Measurements from ENCODE around the gene LY9. TPM values are rescaled to one million over a fixed set of nuclear protein-coding genes. Genes with fewer than 3 reads are reported as not detected.

LY9 gene
- total RNA-seq, 1 experiment from 2014 or later, result not detected

DNA sequence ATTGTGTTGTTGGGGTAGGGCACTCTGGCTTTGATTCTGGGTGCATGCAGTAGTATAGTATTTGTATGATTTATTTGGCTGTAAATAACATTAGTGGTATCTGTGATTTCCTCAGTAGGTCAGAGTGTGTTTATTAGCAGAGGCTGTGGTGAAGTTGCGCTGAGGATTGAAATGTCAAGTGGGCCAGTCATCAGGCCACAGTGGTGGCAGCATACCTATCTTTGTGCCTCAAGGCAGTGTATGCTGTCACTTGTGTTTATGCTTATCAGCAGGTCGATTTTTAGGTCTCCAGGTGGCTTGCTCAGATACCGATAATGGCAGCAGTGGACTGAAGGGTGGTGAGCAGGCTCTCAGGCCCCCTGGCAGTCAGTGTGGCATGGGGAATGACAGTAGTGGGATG, 11.3 kb downstream of the LY9 start:
- no peak overlapping the region for H3K27ac ChIP-seq (ENCODE audit: low read depth, low read length, poor library complexity, severe bottlenecking)
- intact Hi-C loops (cut with micrococcal nuclease; ENCODE audit: unreplicated experiment), result no loop called here
- H3K4me1 ChIP-seq (ENCODE audit: insufficient read depth, low read length, poor library complexity, severe bottlenecking), result no peaks in the 10 kb centered on the region
- peaks cover 3% of the 10 kb centered on the region for H3K27me3 ChIP-seq (replicated peaks; ENCODE audit: insufficient read depth, low read depth, low read length, poor library complexity)
- no peak for DNase-seq (ENCODE audit: low spot score)
- ChIA-PET POLR2A (ENCODE audit: low non-redundant PET) (no interaction called here), CTCF (no interaction called here)
- H3K4me3 ChIP-seq (ENCODE audit: low read depth, low read length, poor library complexity, severe bottlenecking), result no peak overlapping the region
- peaks cover 12% of the 10 kb centered on the region for H3K9me3 ChIP-seq (ENCODE audit: low read depth, low read length, poor library complexity, severe bottlenecking)
- no TSS peak for BruUV-seq (replicated peaks)
- TF ChIP-seq, protein P1, sequence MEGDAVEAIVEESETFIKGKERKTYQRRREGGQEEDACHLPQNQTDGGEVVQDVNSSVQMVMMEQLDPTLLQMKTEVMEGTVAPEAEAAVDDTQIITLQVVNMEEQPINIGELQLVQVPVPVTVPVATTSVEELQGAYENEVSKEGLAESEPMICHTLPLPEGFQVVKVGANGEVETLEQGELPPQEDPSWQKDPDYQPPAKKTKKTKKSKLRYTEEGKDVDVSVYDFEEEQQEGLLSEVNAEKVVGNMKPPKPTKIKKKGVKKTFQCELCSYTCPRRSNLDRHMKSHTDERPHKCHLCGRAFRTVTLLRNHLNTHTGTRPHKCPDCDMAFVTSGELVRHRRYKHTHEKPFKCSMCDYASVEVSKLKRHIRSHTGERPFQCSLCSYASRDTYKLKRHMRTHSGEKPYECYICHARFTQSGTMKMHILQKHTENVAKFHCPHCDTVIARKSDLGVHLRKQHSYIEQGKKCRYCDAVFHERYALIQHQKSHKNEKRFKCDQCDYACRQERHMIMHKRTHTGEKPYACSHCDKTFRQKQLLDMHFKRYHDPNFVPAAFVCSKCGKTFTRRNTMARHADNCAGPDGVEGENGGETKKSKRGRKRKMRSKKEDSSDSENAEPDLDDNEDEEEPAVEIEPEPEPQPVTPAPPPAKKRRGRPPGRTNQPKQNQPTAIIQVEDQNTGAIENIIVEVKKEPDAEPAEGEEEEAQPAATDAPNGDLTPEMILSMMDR (conservative IDR thresholded peaks at IDR 0.05; ENCODE audit: low read depth, low read length), result no peak
- no peak for TF ChIP-seq EZH2 (IDR thresholded peaks at IDR 0.05; ENCODE audit: borderline replicate concordance, low read depth, low read length, poor library complexity, severe bottlenecking)
- no peaks in the 10 kb centered on the region for H3K36me3 ChIP-seq (ENCODE audit: insufficient read depth, low read length, poor library complexity, severe bottlenecking)

DNA sequence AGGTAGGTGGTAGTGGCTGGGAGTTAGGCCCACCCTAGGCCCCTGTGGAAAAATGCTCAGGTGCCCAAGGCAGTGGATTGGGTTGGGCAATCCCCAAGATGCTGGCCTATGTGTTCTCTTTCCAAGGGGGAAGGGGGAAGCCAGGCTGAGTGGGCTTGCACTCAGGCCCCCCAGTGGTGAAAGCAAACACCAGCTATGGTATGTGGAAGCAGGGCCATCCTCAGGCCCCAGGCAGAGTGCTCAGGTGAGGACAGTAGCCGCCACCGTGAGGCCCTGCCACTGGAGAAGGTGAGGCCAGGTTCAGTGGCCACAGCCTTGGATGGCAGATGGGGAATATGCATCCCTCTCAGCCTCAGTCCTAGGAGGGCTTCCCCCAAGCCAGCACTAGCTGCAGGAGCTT, 11.8 kb downstream of the LY9 start:
- H3K9me3 ChIP-seq (ENCODE audit: low read depth, low read length, poor library complexity, severe bottlenecking), result peaks cover 12% of the 10 kb centered on the region
- no TSS peak for BruUV-seq (replicated peaks)
- ChIA-PET POLR2A (ENCODE audit: low non-redundant PET) (no interaction called here), CTCF (no interaction called here)
- H3K4me3 ChIP-seq (ENCODE audit: low read depth, low read length, poor library complexity, severe bottlenecking), result no peak overlapping the region
- no peaks in the 10 kb centered on the region for H3K36me3 ChIP-seq (ENCODE audit: insufficient read depth, low read length, poor library complexity, severe bottlenecking)
- no peaks in the 10 kb centered on the region for H3K4me1 ChIP-seq (ENCODE audit: insufficient read depth, low read length, poor library complexity, severe bottlenecking)
- intact Hi-C loops (cut with micrococcal nuclease; ENCODE audit: unreplicated experiment), result no loop called here
- no peak overlapping the region for H3K27ac ChIP-seq (ENCODE audit: low read depth, low read length, poor library complexity, severe bottlenecking)
- TF ChIP-seq, protein P1 (conservative IDR thresholded peaks at IDR 0.05; ENCODE audit: low read depth, low read length), result no peak
- no peak for TF ChIP-seq EZH2 (IDR thresholded peaks at IDR 0.05; ENCODE audit: borderline replicate concordance, low read depth, low read length, poor library complexity, severe bottlenecking)
- DNase-seq (ENCODE audit: low spot score), result no peak
- H3K27me3 ChIP-seq (replicated peaks; ENCODE audit: insufficient read depth, low read depth, low read length, poor library complexity), result peaks cover 3% of the 10 kb centered on the region

DNA sequence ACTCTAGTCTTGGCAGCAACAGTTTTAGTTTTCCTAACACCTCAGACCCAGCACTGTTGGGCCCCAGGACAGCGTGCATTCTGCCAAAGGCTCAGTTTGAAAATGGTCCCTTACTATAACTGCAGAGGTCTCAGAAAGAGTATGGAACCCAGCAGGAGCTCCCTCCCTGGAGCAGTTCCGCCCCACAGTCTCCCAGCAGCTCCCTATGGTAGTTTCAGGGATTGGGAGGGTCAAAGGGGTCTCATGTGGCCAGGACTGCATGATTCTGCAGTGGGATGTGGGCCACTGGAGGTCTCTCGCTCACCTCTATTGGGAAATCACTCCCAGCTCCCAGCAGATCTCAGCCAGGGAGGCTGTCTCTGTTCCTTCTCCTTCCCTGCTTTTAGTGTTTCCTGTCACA, 12.3 kb downstream of the LY9 start:
- Histone ChIP-seq H3K27ac (ENCODE audit: low read depth, low read length, poor library complexity, severe bottlenecking) (no peak overlapping the region), H3K4me3 (ENCODE audit: low read depth, low read length, poor library complexity, severe bottlenecking) (no peak overlapping the region), H3K9me3 (ENCODE audit: low read depth, low read length, poor library complexity, severe bottlenecking) (peaks cover 12% of the 10 kb centered on the region), H3K36me3 (ENCODE audit: insufficient read depth, low read length, poor library complexity, severe bottlenecking) (no peaks in the 10 kb centered on the region), H3K27me3 (replicated peaks; ENCODE audit: insufficient read depth, low read depth, low read length, poor library complexity) (peaks cover 3% of the 10 kb centered on the region), H3K4me1 (ENCODE audit: insufficient read depth, low read length, poor library complexity, severe bottlenecking) (no peaks in the 10 kb centered on the region)
- no peak for TF ChIP-seq EZH2 (IDR thresholded peaks at IDR 0.05; ENCODE audit: borderline replicate concordance, low read depth, low read length, poor library complexity, severe bottlenecking)
- TF ChIP-seq, protein P1 (conservative IDR thresholded peaks at IDR 0.05; ENCODE audit: low read depth, low read length), result no peak
- DNase-seq (ENCODE audit: low spot score), result no peak
- ChIA-PET CTCF (no interaction called here), POLR2A (ENCODE audit: low non-redundant PET) (no interaction called here)
- BruUV-seq (replicated peaks), result no TSS peak
- intact Hi-C loops (cut with micrococcal nuclease; ENCODE audit: unreplicated experiment), result no loop called here
